CD14-positive monocyte (primary cell): Measurements from ENCODE around the gene CLEC4D. TPM values are rescaled to one million over a fixed set of nuclear protein-coding genes. Genes with fewer than 3 reads are reported as not detected.

Experiments
- DNase-seq, 3 donors: peaks; one replicate each; pipeline ENCODE4 v3.0.0-alpha.2; 2011 to 2022
- H2AFZ ChIP-seq: 2 replicates; pipeline ENCODE4 v1.6.0; 2012; ENCODE audit warnings: mild to moderate bottlenecking, low read depth, low read length, inconsistent platforms; ENCODE audit not compliant: insufficient read depth, poor library complexity, severe bottlenecking
- H3K27ac ChIP-seq, 2 donors: 1 replicate in 1 of 2; 2 replicates in 1 of 2; pipeline ENCODE4 v1.5.1; 2012 to 2013; ENCODE audit warnings: low read length in 2 of 2, control low read depth in 1 of 2, inconsistent platforms in 1 of 2, low read depth in 1 of 2, mild to moderate bottlenecking in 1 of 2
- H3K27me3 ChIP-seq, 2 donors: one replicate each; pipeline versions ENCODE4 v1.6.0 to v1.6.1; 2011 to 2013; ENCODE audit warnings: low read length in 2 of 2; ENCODE audit not compliant: control insufficient read depth in 2 of 2, insufficient read depth in 2 of 2
- H3K36me3 ChIP-seq, 2 donors: replicated peaks in 1 of 2; 1 replicate in 1 of 2; 2 replicates in 1 of 2; pipeline versions ENCODE4 v1.5.1 to v1.6.1; 2012 to 2013; ENCODE audit warnings: low read length in 2 of 2, control low read depth in 1 of 2, inconsistent platforms in 1 of 2, mild to moderate bottlenecking in 1 of 2; ENCODE audit not compliant: insufficient read depth in 2 of 2, control insufficient read depth in 1 of 2
- H3K4me1 ChIP-seq, 2 donors: 1 replicate in 1 of 2; 2 replicates in 1 of 2; pipeline versions ENCODE4 v1.5.1 to v1.6.1; 2012 to 2013; ENCODE audit warnings: low read length in 2 of 2, control low read depth in 1 of 2, inconsistent platforms in 1 of 2, mild to moderate bottlenecking in 1 of 2, moderate library complexity in 1 of 2; ENCODE audit not compliant: insufficient read depth in 2 of 2, control insufficient read depth in 1 of 2
- H3K4me2 ChIP-seq: replicated peaks from 2 replicates; pipeline ENCODE3; 2012; ENCODE audit warnings: low read length, moderate library complexity, mild to moderate bottlenecking; ENCODE audit not compliant: poor library complexity, severe bottlenecking; ENCODE audit errors: extremely low read depth
- H3K4me3 ChIP-seq, 3 experiments: fragments of 200-600 bp in 1 of 3; sonication (generic) in 1 of 3; replicated peaks in 1 of 3; 1 replicate in 2 of 3; 2 replicates in 1 of 3; pipeline ENCODE4 v1.5.1; 2011 to 2013; ENCODE audit warnings: low read length in 3 of 3, mild to moderate bottlenecking in 3 of 3, control low read depth in 2 of 3, low read depth in 2 of 3, inconsistent platforms in 1 of 3, moderate library complexity in 1 of 3
- H3K79me2 ChIP-seq: 2 replicates; pipeline ENCODE4 v1.6.0; 2012; ENCODE audit warnings: mild to moderate bottlenecking, control low read depth, inconsistent platforms, low read length, moderate library complexity; ENCODE audit not compliant: insufficient read depth
- H3K9ac ChIP-seq: 2 replicates; pipeline ENCODE4 v1.6.0; 2017; ENCODE audit warnings: low read length, mild to moderate bottlenecking; ENCODE audit not compliant: insufficient read depth, poor library complexity, severe bottlenecking
- H3K9me3 ChIP-seq, 2 donors: replicated peaks in 1 of 2; 1 replicate in 1 of 2; 2 replicates in 1 of 2; pipeline versions ENCODE4 v1.5.1 to v1.6.1; 2012 to 2013; ENCODE audit warnings: low read length in 2 of 2, control low read depth in 1 of 2; ENCODE audit not compliant: control insufficient read depth in 1 of 2, insufficient read depth in 1 of 2
- H4K20me1 ChIP-seq: 2 replicates; pipeline ENCODE4 v1.6.0; 2012; ENCODE audit warnings: mild to moderate bottlenecking, low read length, control low read depth, moderate library complexity; ENCODE audit not compliant: insufficient read depth
- H3K27ac Mint-ChIP-seq, 7 donors: one replicate each; pipeline ENCODE4 v1.8.0; 2020; ENCODE audit warnings: mild to moderate bottlenecking in 7 of 7, mixed read lengths in 7 of 7, moderate library complexity in 6 of 7, inconsistent platforms in 2 of 7
- H3K27me3 Mint-ChIP-seq, 3 donors: one replicate each; pipeline ENCODE4 v1.8.0; 2021 to 2022; ENCODE audit warnings: low read depth in 3 of 3, mild to moderate bottlenecking in 3 of 3, mixed read lengths in 3 of 3, moderate library complexity in 3 of 3, inconsistent platforms in 1 of 3
- H3K36me3 Mint-ChIP-seq, 2 donors: one replicate each; pipeline ENCODE4 v1.8.0; 2020; ENCODE audit warnings: mixed read lengths in 2 of 2, inconsistent platforms in 1 of 2, mild to moderate bottlenecking in 1 of 2
- H3K4me1 Mint-ChIP-seq: one replicate; pipeline ENCODE4 v1.8.0; 2020; ENCODE audit warnings: mild to moderate bottlenecking, mixed read lengths
- H3K4me3 Mint-ChIP-seq, 2 donors: one replicate each; pipeline ENCODE4 v1.8.0; 2020; ENCODE audit warnings: mild to moderate bottlenecking in 2 of 2, mixed read lengths in 2 of 2, moderate library complexity in 1 of 2
- H3K9me3 Mint-ChIP-seq, 7 donors: one replicate each; pipeline ENCODE4 v1.8.0; 2020 to 2022; ENCODE audit warnings: mixed read lengths in 7 of 7, mild to moderate bottlenecking in 6 of 7, moderate library complexity in 6 of 7, inconsistent platforms in 2 of 7
- WGBS: methylation state at CpG from one replicate; pipeline ENCODE4 v1.1.5; 2013; ENCODE audit warnings: missing lambda C conversion rate; ENCODE audit not compliant: insufficient coverage; 5-methylcytosine and 5-hydroxymethylcytosine counted together
- intact Hi-C, 2 donors: fragments of 100-400 bp; cut with micrococcal nuclease; formaldehyde crosslinking; loops; one replicate each; pipeline versions ENCODE4 v1.15.0 to v1.15.1; 2023
- polyA minus RNA-seq: library from RNA; depleted of rRNA, polyadenylated mRNA; stranded (reverse); fragments of >200 nt; gene quantifications from 2 replicates; pipeline ENCODE4 v1.2.3, GENCODE V29; 2012
- polyA plus RNA-seq, 3 donors: library from polyadenylated mRNA; depleted of rRNA in 1 of 3; unstranded in 2 of 3; stranded (reverse) in 1 of 3; fragments of 300-500 nt in 2 of 3; fragments of >200 nt in 1 of 3; fragmentation: Illumina TruSeq in 2 of 3; gene quantifications; 1 replicate in 2 of 3; 2 replicates in 1 of 3; pipeline ENCODE4 v1.2.3, GENCODE V29; 2012 to 2021
- total RNA-seq, 12 experiments: library from RNA in 1 of 12; stranded (reverse) in 1 of 12; fragments of 120-200 nt in 1 of 12; gene quantifications; one replicate each; pipeline ENCODE4 v1.2.4 and lab custom pipeline; 2013 to 2026; ENCODE audit warnings: mixed read lengths in 6 of 12, inconsistent platforms in 1 of 12
- TF ChIP-seq, protein P1 (sequence below): fragments of 200-600 bp; IDR thresholded peaks from one replicate; pipeline ENCODE4 v1.8.0; 2022; ENCODE audit warnings: antibody characterized with exemption, mild to moderate bottlenecking

CLEC4D gene
- total RNA-seq (2013) = 33.4 TPM
- polyA plus RNA-seq = 10 to 100 TPM; 15.6 to 56.2 (median 35.4) TPM
- polyA minus RNA-seq = 11.1 and 14.0 TPM in 2 replicates
- total RNA-seq (lab: John Stamatoyannopoulos, UW) = 8.4 to 44.0 (median 27.9) reads per million in 11 experiments

DNA sequence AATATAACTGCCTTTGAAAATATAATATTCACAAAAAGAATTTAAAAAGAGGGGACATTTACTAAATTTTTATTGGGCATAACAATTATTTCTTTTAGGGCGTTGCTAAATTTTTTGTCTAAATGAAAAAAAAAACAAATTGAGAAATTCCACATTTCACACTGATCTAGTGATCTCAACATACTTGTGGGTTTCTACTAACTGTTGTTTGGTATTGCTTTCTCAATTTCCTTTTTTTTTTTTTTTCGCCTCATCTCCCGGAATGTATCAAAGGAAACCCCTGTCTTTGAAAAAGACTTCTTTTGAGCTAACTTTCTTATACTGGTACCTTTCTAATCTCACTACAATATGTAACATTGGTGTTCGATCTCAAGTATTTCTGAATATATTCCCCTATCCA lies at the start of gene CLEC4D:
CLEC4D (plus strand) TSS at position 248 of the 400 bp plus-strand sequence. CDS start 230 bp downstream, outside the sequence.
- H3K9me3 ChIP-seq = no peaks in the 10 kb centered on the region
- intact Hi-C loops = no loop called here
- Mint-ChIP-seq H3K9me3 (peaks cover 0 to 3% (median 0%) of the 10 kb centered on the region in 7 donors), H3K4me1 (peaks cover 63% of the 10 kb centered on the region), H3K27ac (peak within 1 kb of the TSS; percentile 90 to 98 (median 95)), H3K4me3 (peak within 1 kb of the TSS; percentile 70 to 91), H3K36me3 (peaks cover 10 to 18% of the 10 kb centered on the region in 2 donors), H3K27me3 (no peaks in the 10 kb centered on the region)
- no peaks in the 10 kb centered on the region for H4K20me1 ChIP-seq
- peak within 1 kb of the TSS; percentile 54 to 98 (median 88) for H3K4me3 ChIP-seq
- peak within 1 kb of the TSS; percentile 83 for H3K4me2 ChIP-seq
- peak in 2 of 3 donors; percentile 61 to 69 for DNase-seq
- no CpG with 5 or more reads among the region's 4 CpGs for WGBS
- peaks cover 44 to 66% of the 10 kb centered on the region in 2 donors for H3K4me1 ChIP-seq
- H2AFZ ChIP-seq = peak within 1 kb of the TSS; percentile 84
- peak within 1 kb of the TSS in 1 of 2 donors; percentile 95 for H3K27ac ChIP-seq
- H3K79me2 ChIP-seq = peaks cover 22% of the 10 kb centered on the region
- no peaks in the 10 kb centered on the region for H3K27me3 ChIP-seq
- TF ChIP-seq, protein P1, sequence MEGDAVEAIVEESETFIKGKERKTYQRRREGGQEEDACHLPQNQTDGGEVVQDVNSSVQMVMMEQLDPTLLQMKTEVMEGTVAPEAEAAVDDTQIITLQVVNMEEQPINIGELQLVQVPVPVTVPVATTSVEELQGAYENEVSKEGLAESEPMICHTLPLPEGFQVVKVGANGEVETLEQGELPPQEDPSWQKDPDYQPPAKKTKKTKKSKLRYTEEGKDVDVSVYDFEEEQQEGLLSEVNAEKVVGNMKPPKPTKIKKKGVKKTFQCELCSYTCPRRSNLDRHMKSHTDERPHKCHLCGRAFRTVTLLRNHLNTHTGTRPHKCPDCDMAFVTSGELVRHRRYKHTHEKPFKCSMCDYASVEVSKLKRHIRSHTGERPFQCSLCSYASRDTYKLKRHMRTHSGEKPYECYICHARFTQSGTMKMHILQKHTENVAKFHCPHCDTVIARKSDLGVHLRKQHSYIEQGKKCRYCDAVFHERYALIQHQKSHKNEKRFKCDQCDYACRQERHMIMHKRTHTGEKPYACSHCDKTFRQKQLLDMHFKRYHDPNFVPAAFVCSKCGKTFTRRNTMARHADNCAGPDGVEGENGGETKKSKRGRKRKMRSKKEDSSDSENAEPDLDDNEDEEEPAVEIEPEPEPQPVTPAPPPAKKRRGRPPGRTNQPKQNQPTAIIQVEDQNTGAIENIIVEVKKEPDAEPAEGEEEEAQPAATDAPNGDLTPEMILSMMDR = no peak
- peak within 1 kb of the TSS; percentile 73 for H3K9ac ChIP-seq
- no peaks in the 10 kb centered on the region for H3K36me3 ChIP-seq

- DNase-seq = peak; percentile 57 to 87 (median 74)
- H3K27me3 ChIP-seq = no peaks in the 10 kb centered on the region
- 0% methylated on average over 1 of the region's 2 CpGs for WGBS
- H3K9ac ChIP-seq = no peak overlapping the region
- Mint-ChIP-seq H3K36me3 (peaks cover 4 to 22% of the 10 kb centered on the region in 2 donors), H3K4me3 (peak overlapping the region in 1 of 2 donors; percentile 64), H3K4me1 (peaks cover 31% of the 10 kb centered on the region), H3K27ac (peak overlapping the region; percentile 83 to 94 (median 92)), H3K27me3 (peaks cover 0 to 1% (median 1%) of the 10 kb centered on the region in 3 donors), H3K9me3 (peaks cover 18 to 30% (median 22%) of the 10 kb centered on the region in 7 donors)
- H3K9me3 ChIP-seq = peaks cover 10 to 12% of the 10 kb centered on the region in 2 donors
- no peaks in the 10 kb centered on the region for H4K20me1 ChIP-seq
- H3K79me2 ChIP-seq = no peaks in the 10 kb centered on the region
- H3K27ac ChIP-seq = peak overlapping the region; percentile 28 to 80
- H3K4me3 ChIP-seq = peak overlapping the region in 1 of 3 experiments; percentile 34
- no peak overlapping the region for H2AFZ ChIP-seq
- H3K4me1 ChIP-seq = peaks cover 22 to 31% of the 10 kb centered on the region in 2 donors
- H3K36me3 ChIP-seq = peaks cover 0 to 18% of the 10 kb centered on the region in 2 donors
- TF ChIP-seq, protein P1 = no peak
- intact Hi-C loops = no loop called here
- peak overlapping the region; percentile 37 for H3K4me2 ChIP-seq
Observed at GRCh38 chr12:8465301-8465996, 47.9 kb upstream of the CLEC4D start.
